ENCODE data around the gene KIF25.
A peak's percentile ranks its signal among the peaks of the same experiment; 100 is the strongest.
"Not testable (repeated sequence)": the region's sequence is repeated elsewhere in the genome, so short reads cannot be mapped to it uniquely, and the experiment has no call there.

KIF25 gene

DNA sequence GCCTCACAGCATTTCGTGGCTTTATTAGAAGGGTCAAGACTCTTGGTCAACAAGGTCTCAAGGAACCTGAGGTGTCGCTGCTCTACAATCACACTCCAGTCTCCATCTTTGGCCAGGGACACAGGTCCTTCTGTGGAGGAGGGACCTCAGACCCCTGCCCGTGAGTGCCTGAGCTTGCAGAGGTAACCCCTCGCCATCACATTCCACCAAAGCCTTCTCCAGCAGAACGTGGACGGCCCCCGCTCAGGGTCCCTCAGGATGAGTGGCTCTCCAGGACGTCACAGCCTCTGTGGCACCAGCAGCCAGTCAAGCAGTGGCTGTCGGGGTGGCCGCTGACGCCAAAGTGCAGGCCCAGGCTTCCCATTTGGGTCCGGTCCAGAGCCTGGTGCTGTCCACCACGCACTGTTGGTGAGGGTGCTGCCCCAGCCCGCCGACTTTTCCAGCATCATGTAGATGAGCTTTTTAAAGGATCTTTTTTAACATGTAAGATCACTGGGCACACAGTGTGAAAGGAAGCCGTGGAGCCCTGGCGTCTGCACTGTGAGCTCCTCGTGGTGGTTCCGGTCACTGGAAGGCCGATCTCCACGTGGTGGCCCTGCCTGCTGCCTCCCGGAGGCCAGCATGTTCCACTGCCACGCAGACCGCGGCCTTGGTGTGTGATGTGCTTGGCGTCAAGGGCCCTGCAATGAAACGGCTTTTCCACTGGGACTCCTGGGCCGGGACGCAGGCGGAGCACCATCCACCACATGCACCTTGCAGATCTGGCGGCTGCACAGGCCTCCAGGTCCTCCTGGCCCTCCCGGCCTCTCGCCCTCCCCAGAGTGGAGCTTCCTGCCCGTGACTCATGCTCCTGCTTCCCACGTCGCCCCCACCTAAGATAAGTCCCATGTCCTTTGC is 8.3 kb upstream of the KIF25 start:
- DNase-seq (ENCODE audit: low read depth, low spot score) = no peak
- H3K4me3 ChIP-seq (ENCODE audit: low read length) = no peak overlapping the region

DNA sequence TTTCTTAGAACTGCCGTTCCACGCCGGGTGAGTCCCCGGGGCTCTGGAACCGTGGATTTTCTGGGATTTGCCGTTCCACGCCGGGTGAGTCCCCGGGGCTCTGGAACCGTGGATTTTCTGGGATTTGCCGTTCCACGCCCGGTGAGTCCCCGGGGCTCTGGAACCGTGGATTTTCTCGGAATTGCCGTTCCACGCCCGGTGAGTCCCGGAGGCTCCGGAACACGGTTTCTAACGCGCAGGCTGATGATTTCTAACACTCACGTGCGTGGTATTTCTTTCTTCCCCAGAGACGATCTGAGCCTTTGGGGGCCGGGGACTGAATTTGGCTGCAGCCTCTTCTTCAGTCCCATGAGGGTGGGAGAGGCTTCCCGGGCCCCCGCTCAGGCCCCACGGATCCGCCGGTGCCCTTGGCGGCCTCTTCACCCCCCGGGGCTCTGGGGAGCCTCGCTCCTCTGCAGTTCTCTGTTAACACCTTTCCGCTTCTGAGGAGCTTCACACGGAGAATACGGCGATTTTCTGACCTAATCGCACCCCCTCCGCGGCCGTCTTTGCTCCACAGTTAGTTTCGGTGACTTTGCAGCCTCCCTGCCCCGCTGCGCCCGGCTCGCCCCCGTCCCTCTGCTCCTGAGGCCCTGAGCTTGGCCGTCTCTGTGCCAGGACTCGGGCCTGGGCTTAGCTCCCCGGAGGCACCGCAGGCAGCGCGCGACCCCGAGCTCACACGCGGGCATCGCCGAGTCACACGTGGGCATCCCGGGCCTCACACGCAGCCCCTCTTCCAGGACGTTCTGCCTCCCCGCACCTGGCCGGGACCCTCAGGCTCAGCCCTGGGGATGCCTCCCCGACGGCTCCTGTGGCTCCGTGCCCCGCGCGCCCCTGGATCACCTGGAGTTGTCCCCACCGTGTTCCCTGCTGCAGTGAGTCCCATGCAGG is 7.2 kb upstream of the KIF25 start:
- DNase-seq (ENCODE audit: low read depth, low spot score) = no peak
- no peak overlapping the region for H3K4me3 ChIP-seq (ENCODE audit: low read length)

DNA sequence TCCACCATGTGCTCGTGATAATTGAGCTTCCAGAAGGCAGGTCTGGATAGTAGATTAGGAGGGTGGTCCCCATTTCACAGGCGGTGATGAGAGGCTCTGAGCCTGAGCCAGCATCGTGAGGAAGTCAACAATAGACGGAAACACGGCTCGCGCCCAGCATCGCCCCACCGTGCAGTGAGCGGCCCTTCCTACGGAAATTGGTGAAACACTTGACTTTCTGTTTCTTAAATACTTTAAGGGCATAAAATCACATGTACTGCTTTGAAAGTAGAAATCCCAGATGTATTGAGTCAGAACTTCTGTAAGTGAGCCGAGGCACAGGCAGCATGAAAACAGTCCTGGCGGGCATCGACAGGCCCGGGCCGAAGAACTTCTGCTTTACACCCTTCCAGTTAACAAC is 4.3 kb upstream of the KIF25 start:
- DNase-seq (ENCODE audit: low read depth, low spot score) = no peak

DNA sequence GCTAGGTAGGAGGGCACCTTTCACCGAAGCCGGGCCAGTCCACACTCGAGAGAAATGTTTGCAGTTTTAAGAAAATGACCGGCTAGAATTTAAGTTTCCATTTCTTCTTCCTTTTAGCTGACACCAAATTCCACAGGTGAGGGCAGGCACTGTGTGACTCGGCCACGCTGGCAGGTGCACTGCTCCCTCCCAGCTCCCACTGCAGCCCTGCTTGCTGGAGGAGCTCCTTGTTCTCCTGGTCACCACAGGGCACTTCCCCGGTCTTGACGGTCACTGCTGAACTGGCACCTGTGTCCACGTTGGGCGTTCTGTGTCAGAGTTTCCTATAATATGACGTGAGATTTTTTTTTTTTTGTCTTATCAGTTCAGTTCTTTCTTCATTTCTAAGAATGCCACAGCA is 3.6 kb upstream of the KIF25 start:
- DNase-seq (ENCODE audit: low read depth, low spot score) = no peak
- no peak overlapping the region for H3K4me3 ChIP-seq (ENCODE audit: low read length)

More for the DNA sequence above, 4.3 kb upstream of the KIF25 start:
- H3K4me3 ChIP-seq (ENCODE audit: low read length) = no peak overlapping the region

DNA sequence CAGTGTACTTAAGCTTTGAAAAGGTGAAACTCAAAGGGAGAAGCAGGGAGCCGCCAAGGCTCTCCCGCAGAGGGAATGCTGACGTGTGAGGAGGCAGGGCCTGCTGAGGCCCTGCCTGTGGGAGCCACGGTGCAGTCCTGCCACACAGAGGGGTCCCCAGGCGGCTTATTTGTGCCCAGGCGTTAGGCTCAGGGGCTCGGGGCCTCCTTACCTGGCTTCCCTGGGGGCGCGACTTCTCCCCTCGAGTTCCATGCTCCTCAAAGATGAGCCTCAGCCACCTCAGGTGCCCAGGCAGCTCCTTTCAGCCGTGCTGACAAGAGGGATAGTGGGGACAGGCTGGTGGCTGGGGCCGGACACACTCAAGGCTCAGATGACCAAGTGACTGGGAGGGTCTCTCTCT is 2.2 kb upstream of the KIF25 start:
- DNase-seq (ENCODE audit: low read depth, low spot score) = no peak
- H3K4me3 ChIP-seq (ENCODE audit: low read length) = no peak overlapping the region

DNA sequence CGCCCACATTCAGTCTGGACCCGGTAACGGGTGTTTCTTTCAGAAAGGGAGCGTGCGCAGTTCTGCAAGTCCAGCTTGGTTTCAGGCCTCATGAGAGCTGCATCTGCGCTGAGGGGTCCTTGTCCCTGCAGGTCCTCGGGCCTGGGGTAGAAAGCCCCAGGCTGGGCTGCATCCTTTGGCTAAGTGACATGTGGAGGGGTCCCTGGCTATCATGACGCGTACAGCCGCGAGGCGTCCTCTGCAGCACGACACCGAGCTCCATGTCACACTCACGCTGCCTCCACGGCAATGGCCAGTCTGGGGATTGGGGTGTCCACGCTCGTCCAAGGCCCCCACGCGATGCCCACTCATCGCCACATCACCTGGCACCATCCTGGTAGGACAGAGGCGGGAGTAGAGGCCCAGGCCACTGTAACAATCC is 1.7 kb upstream of the KIF25 start:
- DNase-seq (ENCODE audit: low read depth, low spot score) = no peak
- H3K4me3 ChIP-seq (ENCODE audit: low read length) = no peak overlapping the region

DNA sequence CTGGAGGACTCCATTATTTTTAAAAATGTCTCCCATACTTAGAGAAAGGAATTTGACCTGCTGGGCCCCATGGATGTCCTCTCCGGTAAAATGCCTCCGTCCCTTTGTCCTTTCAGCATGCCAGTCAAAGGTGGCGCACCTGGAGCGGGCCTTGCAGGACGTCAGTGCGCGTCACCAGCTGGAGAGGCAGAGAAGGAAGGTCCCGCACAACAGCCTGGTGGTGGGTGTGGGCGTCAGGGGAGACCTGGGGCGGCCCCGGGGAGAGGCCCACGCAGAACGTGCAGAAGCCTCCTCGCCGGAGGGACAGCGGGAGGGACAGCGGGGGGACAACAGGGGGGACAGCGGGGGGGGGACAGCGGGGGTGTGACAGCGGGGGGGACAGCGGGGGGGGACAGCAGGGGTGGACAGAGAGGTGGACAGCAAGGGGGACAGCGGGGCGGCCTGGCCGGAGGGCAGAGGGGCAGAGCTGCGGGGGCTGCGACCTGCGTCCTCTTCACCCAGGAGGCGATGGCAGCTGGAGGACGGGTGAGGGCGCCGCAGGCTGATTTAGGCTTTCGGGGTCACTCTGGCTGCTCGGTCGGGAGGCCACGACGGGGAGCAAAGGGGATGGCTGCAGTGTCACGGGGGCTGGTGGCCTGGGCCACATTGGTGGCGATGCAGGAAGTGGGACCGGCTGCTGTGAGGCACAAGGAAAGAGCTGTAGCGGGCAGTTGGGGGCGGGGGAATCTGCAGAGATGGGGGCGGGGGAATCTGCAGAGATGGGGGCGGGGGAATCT is 859 bp upstream of the KIF25 start:
- DNase-seq (ENCODE audit: low read depth, low spot score) = no peak
- peak overlapping the region; percentile 20 for H3K4me3 ChIP-seq (ENCODE audit: low read length)

DNA sequence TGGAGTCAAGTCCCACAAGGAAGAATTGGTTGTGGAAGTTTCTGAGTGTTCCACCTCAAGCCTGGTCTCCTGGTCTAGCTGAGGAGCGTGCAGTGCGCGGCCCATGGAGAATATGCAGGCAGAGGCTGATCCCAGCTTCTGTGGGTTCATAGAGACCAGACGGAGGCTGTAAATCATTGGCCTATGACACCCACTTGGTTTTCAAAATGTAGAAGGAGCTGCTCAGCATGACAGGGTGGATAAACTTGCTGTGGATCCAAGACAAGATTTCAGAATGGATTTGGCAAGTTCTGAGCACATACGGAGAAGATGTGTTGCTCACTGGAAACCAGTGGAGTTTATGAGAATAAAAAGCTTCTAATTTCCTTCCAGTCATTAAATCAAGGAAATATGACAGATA is 744 bp downstream of the KIF25 start:
- DNase-seq (ENCODE audit: low read depth, low spot score) = no peak
- no peak overlapping the region for H3K4me3 ChIP-seq (ENCODE audit: low read length)

DNA sequence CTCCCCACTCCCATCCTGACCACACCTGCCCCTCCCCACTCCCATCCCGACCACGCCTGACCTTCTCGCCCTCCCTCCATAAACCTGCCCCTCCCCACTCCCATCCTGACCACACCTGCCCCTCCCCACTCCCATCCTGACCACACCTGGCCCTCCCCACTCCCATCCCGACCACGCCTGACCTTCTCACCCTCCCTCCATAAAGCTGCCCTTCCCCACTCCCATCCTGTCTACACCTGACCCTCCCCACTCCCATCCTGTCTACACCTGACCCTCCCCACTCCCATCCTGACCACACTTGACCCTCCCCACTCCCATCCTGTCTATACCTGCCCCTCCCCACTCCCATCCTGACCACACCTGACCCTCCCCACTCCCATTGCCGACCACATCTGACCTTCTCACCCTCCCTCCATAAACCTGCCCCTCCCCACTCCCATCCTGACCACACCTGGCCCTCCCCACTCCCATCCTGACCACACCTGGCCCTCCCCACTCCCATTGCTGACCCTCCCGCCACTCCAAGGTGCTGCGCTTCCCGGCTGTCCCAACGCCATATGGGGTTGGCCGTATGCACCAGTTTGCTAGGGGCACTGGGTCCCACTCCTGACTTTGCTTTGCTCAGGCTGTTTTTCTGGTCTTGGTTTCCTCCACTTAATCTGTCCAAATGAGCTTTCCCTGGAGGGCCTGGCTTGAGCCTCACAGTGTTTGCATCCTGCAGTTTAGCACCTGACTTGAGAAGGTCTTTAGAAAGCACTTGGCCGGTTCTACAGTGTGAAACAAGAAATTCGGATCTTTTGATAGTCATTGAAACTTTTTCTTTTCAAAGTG is 2.9 kb downstream of the KIF25 start:
- H3K4me3 ChIP-seq (ENCODE audit: low read length) = no peak overlapping the region
- DNase-seq (ENCODE audit: low read depth, low spot score) = no peak

DNA sequence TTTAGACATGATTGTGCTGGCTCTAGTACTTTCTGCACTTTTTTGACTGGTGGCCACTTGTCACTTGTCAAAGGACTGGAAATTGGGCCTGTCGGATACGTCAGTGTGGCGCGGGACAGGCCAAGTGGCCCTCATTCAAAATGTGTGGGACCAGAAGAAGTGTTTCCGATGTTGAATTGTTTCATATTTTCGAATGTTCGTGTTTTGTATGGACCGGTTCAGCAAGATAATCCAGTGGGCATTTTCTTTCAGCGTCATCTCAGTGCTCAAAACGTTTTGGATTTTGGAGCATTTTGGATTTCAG is 3.5 kb downstream of the KIF25 start:
- no peak overlapping the region for H3K4me3 ChIP-seq (ENCODE audit: low read length)
- no peak for DNase-seq (ENCODE audit: low read depth, low spot score)

DNA sequence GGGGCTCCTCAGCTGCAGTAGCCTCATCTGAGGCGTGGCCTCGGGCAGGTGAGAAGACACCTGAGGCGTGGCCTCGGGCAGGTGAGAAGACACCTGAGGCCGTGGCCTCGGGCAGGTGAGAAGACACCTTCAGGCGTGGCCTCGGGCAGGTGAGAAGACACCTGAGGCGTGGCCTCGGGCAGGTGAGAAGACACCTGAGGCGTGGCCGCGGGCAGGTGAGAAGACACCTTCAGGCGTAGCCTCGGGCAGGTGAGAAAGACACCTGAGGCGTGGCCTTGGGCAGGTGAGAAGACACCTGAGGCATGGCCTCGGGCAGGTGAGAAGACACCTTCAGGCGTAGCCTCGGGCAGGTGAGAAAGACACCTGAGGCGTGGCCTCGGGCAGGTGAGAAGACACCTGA is 4.0 kb downstream of the KIF25 start:
- DNase-seq (ENCODE audit: low read depth, low spot score); H3K4me3 ChIP-seq (ENCODE audit: low read length): not testable (repeated sequence)

DNA sequence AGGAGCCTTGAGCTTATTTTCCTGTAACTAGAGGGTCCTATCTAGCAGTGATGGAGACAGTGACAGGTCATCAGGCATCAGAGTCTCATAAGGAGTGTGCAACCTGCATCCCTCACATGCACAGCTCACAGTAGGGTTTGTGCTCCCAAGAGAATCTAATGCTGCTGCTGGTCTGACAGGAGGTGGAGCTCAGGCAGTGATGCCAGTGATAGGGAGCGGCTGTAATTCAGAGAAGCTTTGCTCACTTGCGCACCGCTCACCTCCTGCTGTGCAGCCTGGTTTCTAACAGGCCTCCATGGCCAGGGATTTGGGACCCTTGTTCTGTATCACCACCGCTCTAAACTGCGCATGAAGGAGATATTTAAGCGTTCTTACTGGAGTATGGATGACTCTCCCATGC is 5.3 kb downstream of the KIF25 start:
- DNase-seq (ENCODE audit: low read depth, low spot score) = no peak
- no peak overlapping the region for H3K4me3 ChIP-seq (ENCODE audit: low read length)

DNA sequence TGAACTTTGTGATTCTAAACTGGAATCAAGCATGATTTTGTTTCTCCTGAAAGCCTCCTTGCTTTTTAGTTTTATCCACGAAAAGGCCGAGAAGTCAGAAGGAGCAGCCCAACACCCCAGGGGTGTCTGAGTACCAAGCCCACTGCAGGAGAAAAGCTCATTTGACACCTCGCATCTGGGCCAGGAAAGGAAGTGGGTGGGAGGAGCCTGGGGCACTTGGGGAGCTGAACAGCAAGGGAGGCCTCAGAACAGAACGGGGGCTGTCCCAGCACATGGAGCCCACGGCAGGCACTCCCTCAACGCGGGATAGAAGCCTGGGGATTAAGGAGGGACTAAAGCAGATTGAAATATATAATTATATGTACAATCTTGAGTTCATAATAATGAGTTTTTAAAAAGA is 6.6 kb downstream of the KIF25 start:
- H3K4me3 ChIP-seq (ENCODE audit: low read length) = no peak overlapping the region
- DNase-seq (ENCODE audit: low read depth, low spot score) = no peak

DNA sequence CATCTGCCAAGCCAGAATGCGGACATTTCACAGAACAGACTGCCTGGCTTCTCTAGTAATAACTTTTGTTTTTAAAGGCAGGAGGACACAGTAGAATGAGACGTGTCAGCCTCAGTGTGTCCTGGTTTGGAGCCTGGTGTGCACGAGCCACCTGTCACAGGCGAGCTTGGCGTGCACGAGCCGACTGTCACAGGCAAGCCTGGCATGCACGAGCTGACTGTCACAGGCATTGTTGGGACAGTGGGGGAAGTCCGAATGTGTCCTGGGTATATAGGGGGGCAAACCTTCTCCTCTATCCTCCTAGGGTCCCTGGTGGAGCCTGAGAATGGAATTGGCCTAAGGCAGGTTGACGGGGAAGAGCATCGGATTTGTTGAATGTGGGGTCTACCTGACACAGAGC is 7.5 kb downstream of the KIF25 start:
- no peak for DNase-seq (ENCODE audit: low read depth, low spot score)

DNA sequence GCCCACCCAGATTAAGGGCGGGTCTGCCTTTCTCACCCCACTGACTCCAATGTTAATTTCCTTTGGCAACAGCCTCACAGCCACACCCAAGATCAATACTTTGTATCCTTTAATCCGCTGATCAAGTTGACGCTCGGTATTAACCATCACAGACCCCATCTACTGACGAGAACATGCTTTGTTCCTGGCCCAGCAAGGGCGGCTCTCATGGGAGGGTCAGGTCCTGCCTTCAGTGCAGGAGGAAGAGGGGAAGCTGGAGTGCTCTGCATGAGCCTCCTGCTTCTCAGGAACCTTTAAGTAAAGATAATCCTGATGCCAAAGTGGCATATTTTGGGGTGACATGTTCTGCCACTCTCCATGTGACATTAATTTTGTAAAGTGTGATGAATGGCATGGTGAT is 8.3 kb downstream of the KIF25 start:
- no peak overlapping the region for H3K4me3 ChIP-seq (ENCODE audit: low read length)
- no peak for DNase-seq (ENCODE audit: low read depth, low spot score)

More for the DNA sequence above, 7.5 kb downstream of the KIF25 start:
- no peak overlapping the region for H3K4me3 ChIP-seq (ENCODE audit: low read length)

DNA sequence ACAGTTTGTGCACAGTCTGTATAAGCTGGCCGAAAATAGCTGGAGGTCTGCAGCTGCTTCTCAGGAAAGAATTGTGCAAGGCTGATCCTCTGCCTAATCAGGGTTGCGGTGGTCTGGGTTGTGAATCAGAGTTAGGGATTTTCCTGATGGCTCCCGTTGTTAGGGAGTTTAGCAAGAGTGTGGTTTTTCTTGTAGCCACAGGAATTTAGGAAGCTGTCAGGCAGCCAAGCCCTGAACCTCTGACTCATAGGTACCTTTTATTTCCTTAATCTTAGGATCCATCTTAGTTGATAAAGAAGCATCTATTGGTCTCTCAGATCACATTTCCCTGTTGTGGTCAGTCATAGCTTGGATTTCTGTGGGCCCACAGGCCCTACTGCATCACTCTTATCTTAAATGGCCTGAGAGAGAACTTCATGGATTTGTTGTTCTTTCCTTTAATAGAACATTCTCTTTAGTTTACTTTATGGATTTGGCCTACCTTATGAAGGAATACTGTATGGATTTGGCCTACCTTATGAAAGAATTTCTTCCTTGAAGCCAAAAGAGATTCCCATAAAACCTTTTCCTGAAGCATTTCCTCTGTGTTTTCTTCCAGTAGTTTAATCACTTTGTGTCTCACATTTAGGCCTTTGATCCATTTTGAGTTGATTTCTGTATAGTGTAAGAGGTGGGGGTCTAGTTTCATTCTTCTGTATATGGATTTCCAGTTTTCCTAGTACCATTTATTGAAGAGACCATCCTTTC is 10.3 kb downstream of the KIF25 start:
- no peak for DNase-seq (ENCODE audit: low read depth, low spot score)
- no peak overlapping the region for H3K4me3 ChIP-seq (ENCODE audit: low read length)

DNA sequence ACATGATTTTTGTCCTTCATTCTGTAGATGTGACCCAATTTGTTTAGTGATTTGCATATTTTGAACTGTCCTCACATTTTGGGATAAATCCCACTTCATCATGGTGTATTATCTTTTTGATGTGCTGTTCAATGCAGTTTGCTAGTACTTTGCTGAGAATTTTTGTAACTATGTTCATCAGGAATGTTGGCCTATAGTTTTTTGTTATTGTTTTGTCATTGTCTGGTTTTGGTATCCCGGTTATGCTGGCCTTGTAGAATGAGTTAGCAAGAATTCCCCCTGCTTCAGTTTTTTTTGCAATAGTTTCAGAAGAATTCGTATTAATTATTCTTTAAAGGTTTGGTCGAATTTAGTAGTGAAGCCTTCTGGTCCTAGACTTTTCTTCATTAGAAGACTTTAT is 11.9 kb downstream of the KIF25 start:
- no peak overlapping the region for H3K4me3 ChIP-seq (ENCODE audit: low read length)
- no peak for DNase-seq (ENCODE audit: low read depth, low spot score)

DNA sequence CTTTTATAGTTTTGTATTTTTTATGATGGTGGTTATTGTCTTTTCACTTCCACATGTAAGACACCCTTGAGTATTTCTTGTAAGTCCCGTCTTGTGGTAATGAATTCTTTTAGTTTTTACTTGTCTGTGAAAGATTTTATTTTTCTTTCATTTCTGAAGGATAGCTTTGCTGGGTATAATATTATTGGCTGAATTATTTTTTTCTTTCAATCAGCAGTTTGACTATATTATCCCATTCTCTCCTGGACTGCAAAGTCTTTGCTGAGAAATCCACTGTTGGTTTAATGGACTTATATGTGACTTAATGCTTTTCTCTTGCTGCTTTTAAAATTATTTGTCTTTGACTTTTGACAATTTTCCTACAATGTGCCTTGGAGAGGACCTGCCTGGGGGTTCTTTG is 13.8 kb downstream of the KIF25 start:
- H3K4me3 ChIP-seq (ENCODE audit: low read length) = no peak overlapping the region
- no peak for DNase-seq (ENCODE audit: low read depth, low spot score)
